HepG2 (cell line): Measurements from ENCODE around the gene SNED1. TPM values are rescaled to one million over a fixed set of nuclear protein-coding genes. Genes with fewer than 3 reads are reported as not detected.

Source experiments
- ATAC-seq: fragments of 200-7000 bp; cut with Tn5 transposase; 3 replicates; pipeline ENCODE4 v1.9.1; 2020; ENCODE audit warnings: mild to moderate bottlenecking, moderate library complexity
- BruUV-seq: library from RNA; stranded (reverse); fragments of 400-500 nt; replicated peaks from 2 replicates; lab custom pipeline; 2021; lab: Mats Ljungman, UMichigan
- CTCF ChIA-PET: fragments of 300-600 bp; formaldehyde crosslinking; extraction: SDS; loops from one replicate; lab custom pipeline; 2021; ENCODE audit warnings: low total read pairs, inconsistent platforms, low intra/inter-chr PET ratio; lab: Yijun Ruan, JAX
- POLR2A ChIA-PET: fragments of 350-600 bp; sonication (Branson Sonifier 250); formaldehyde crosslinking; loops from one replicate; lab custom pipeline; 2020; ENCODE audit warnings: antibody characterized with exemption, inconsistent platforms; lab: Yijun Ruan, JAX
- DNase-seq: peaks from one replicate; pipeline ENCODE4 v3.0.0-alpha.2; 2015; ENCODE audit warnings: low spot score
- FAIRE-seq: peaks from 3 replicates; lab custom pipeline; 2011; peaks lifted over from hg19 to GRCh38; lab: Jason Lieb, UNC
- H2AFZ ChIP-seq: one replicate; pipeline ENCODE4 v1.6.1; 2011; ENCODE audit warnings: low read length, inconsistent platforms
- H3K27ac ChIP-seq: fragments of 300-600 bp; 3 replicates; pipeline ENCODE4 v1.8.0; 2011; ENCODE audit warnings: mixed run types, mild to moderate bottlenecking, mixed read lengths, low read length, inconsistent platforms; ENCODE audit not compliant: insufficient read depth; ENCODE audit errors: extremely low read length
- H3K27me3 ChIP-seq, 2 experiments: fragments of 200-600 bp in 1 of 2; 2 replicates in 1 of 2; 3 replicates in 1 of 2; pipeline versions ENCODE4 v1.6.0 to v1.8.0; 2011; ENCODE audit warnings: low read length in 2 of 2, mild to moderate bottlenecking in 2 of 2, moderate library complexity in 2 of 2, inconsistent platforms in 1 of 2; ENCODE audit not compliant: insufficient read depth in 2 of 2, control insufficient read depth in 1 of 2
- H3K36me3 ChIP-seq, 2 experiments: fragments of 200-600 bp in 1 of 2; replicated peaks in 1 of 2; 2 replicates in 1 of 2; 3 replicates in 1 of 2; pipeline versions ENCODE4 v1.5.1 to v1.8.0; 2011; ENCODE audit warnings: low read length in 2 of 2, inconsistent platforms in 1 of 2; ENCODE audit not compliant: insufficient read depth in 2 of 2, control insufficient read depth in 1 of 2
- H3K4me1 ChIP-seq: 2 replicates; pipeline ENCODE4 v1.5.1; 2012; ENCODE audit warnings: low read length, inconsistent platforms; ENCODE audit not compliant: insufficient read depth
- H3K4me2 ChIP-seq: 2 replicates; pipeline ENCODE4 v1.6.0; 2011; ENCODE audit warnings: low read depth, low read length, inconsistent platforms
- H3K4me3 ChIP-seq, 3 experiments: fragments of 200-600 bp in 1 of 3; sonication (generic), shearing (Covaris generic) in 1 of 3; replicated peaks in 1 of 3; 2 replicates each; pipeline ENCODE4 v1.5.1; 2011 to 2016; ENCODE audit warnings: low read length in 3 of 3, inconsistent platforms in 2 of 3, low read depth in 2 of 3, mild to moderate bottlenecking in 2 of 3, control low read depth in 1 of 3, mixed read lengths in 1 of 3; ENCODE audit not compliant: insufficient read depth in 1 of 3
- H3K79me2 ChIP-seq: one replicate; pipeline ENCODE4 v1.6.1; 2011; ENCODE audit warnings: low read length, inconsistent platforms; ENCODE audit not compliant: insufficient read depth
- H3K9ac ChIP-seq: 2 replicates; pipeline ENCODE4 v1.6.0; 2011; ENCODE audit warnings: mild to moderate bottlenecking, low read depth, low read length, inconsistent platforms; ENCODE audit not compliant: insufficient read depth
- H3K9me3 ChIP-seq: 2 replicates; pipeline ENCODE4 v1.5.1; 2012; ENCODE audit warnings: mild to moderate bottlenecking, low read length
- H4K20me1 ChIP-seq: 2 replicates; pipeline ENCODE4 v1.6.0; 2011; ENCODE audit warnings: inconsistent platforms, mild to moderate bottlenecking, low read length, moderate library complexity; ENCODE audit not compliant: insufficient read depth
- BRD4 ChIP-seq: sonication (generic); formaldehyde crosslinking; IDR thresholded peaks from 2 replicates; pipeline ENCODE4 v1.4.0; 2020; ENCODE audit warnings: missing genetic modification reagents
- ETV5 ChIP-seq: IDR thresholded peaks from 2 replicates; pipeline ENCODE4 v1.6.1; 2018; ENCODE audit warnings: missing biosample characterization, missing genetic modification reagents, inconsistent platforms, borderline replicate concordance
- FOSL2 ChIP-seq: sonication (generic); formaldehyde crosslinking; IDR thresholded peaks from 2 replicates; pipeline ENCODE4 v1.4.0; 2020; ENCODE audit warnings: missing genetic modification reagents
- KDM2A ChIP-seq: sonication (generic); formaldehyde crosslinking; IDR thresholded peaks from 2 replicates; pipeline ENCODE4 v1.4.0; 2020; ENCODE audit warnings: low read depth, missing genetic modification reagents, borderline replicate concordance
- ZMYM4 ChIP-seq: sonication (generic); formaldehyde crosslinking; IDR thresholded peaks from 2 replicates; pipeline ENCODE4 v1.8.1; 2023; ENCODE audit warnings: mild to moderate bottlenecking, missing genetic modification reagents
- ZNF138 ChIP-seq: sonication (generic); formaldehyde crosslinking; IDR thresholded peaks from 2 replicates; pipeline ENCODE4 v1.5.0; 2020; ENCODE audit warnings: mild to moderate bottlenecking, low read depth, missing genetic modification reagents
- ZNF333 ChIP-seq: sonication (generic); formaldehyde crosslinking; IDR thresholded peaks from 2 replicates; pipeline ENCODE4 v1.4.0; 2020; ENCODE audit warnings: mild to moderate bottlenecking, missing genetic modification reagents, borderline replicate concordance
- WGBS: methylation state at CpG from one replicate; pipeline ENCODE4 v1.1.6; 2017; ENCODE audit warnings: low lambda C conversion rate; 5-methylcytosine and 5-hydroxymethylcytosine counted together
- in situ Hi-C: cut with HindIII; loops from 2 replicates; pipeline ENCODE4 v1.10.0; 2017; ENCODE audit warnings: low pct_unique_long_range_greater_than_20kb; ENCODE audit not compliant: extremely low pct_ligation_motif_present
- intact Hi-C: fragments of 100-400 bp; cut with micrococcal nuclease; formaldehyde crosslinking; loops from one replicate; pipeline ENCODE4 v1.10.0; 2022; ENCODE audit not compliant: unreplicated experiment
- polyA plus RNA-seq, 8 experiments: library from polyadenylated mRNA; depleted of rRNA in 3 of 8; stranded (reverse) in 7 of 8; unstranded in 1 of 8; fragments of >200 nt; fragmentation: Illumina TruSeq in 4 of 8; extraction: Trizol in 4 of 8; gene quantifications; 2 replicates each; pipeline versions ENCODE4 v1.2.1 to v1.2.3, GENCODE V29; 2011 to 2016; ENCODE audit warnings: low read depth in 4 of 8, missing spikeins in 1 of 8, mixed read lengths in 1 of 8; ENCODE audit not compliant: insufficient read depth in 1 of 8
- total RNA-seq, 5 experiments: library from RNA; depleted of rRNA; stranded (reverse); fragments of >200 nt; fragmentation: Illumina TruSeq; extraction: Trizol; gene quantifications; 2 replicates each; pipeline ENCODE4 v1.2.3, GENCODE V29; 2016; ENCODE audit warnings: low read depth in 1 of 5

The SNED1 gene
- total and polyA plus RNA-seq, 2 of the 13 experiments (the other 11 are each of a cell fraction or from before 2014, with no cell fraction given) = 0.15 to 0.65 TPM

GRCh38 chr2:241072553-241073165 lies 74.2 kb downstream of the SNED1 start:
- BruUV-seq = no TSS peak
- Histone ChIP-seq H3K4me2 (no peak overlapping the region), H3K9ac (no peak overlapping the region), H2AFZ (no peak overlapping the region), H3K4me3 (no peak overlapping the region), H4K20me1 (no peaks in the 10 kb centered on the region; the same call in 1 of the 2 replicates), H3K4me1 (peaks cover 23% of the 10 kb centered on the region; the same call in 1 of the 2 replicates), H3K79me2 (no peaks in the 10 kb centered on the region), H3K27me3 (peaks cover 15 to 30% of the 10 kb centered on the region in 2 experiments), H3K9me3 (no peaks in the 10 kb centered on the region), H3K27ac (no peak overlapping the region), H3K36me3 (peaks cover 1 to 4% of the 10 kb centered on the region in 2 experiments; a peak in 1 of 5 replicates)
- FAIRE-seq (no peak), DNase-seq (no peak), ATAC-seq (peak; percentile 13)
- TF ChIP-seq ZMYM4 (CRISPR knock-in tag) = no peak
- ChIA-PET CTCF (no interaction called here), POLR2A (interaction anchor here (1.4 kb wide), 1 partner anchor 77 kb away, joined by 4 read pairs; the partner anchor contains the start of gene PASK)
- intact Hi-C loops = no loop called here
- in situ Hi-C loops = no loop called here
- 67% methylated on average over 12 of the region's 14 CpGs for WGBS

GRCh38 chr2:241073166-241074064 lies 75.0 kb downstream of the SNED1 start:
- no TSS peak for BruUV-seq
- peaks cover 1 to 4% of the 10 kb centered on the region in 2 experiments; a peak in 1 of 5 replicates for H3K36me3 ChIP-seq
- H3K4me1 ChIP-seq = peaks cover 23% of the 10 kb centered on the region; the same call in 1 of the 2 replicates
- no peak overlapping the region for H2AFZ ChIP-seq
- ChIA-PET CTCF (no interaction called here), POLR2A (interaction anchor here (1.4 kb wide), 1 partner anchor 76 kb away, joined by 4 read pairs; the partner anchor contains the start of gene PASK)
- H3K27ac ChIP-seq = no peak overlapping the region
- no peak overlapping the region for H3K4me3 ChIP-seq
- in situ Hi-C loops (no loop called here), intact Hi-C loops (no loop called here)
- DNase-seq (no peak), ATAC-seq (peak; percentile 15), FAIRE-seq (no peak)
- H3K9ac ChIP-seq = no peak overlapping the region
- H4K20me1 ChIP-seq = no peaks in the 10 kb centered on the region; the same call in 1 of the 2 replicates
- H3K27me3 ChIP-seq = peaks cover 15 to 26% of the 10 kb centered on the region in 2 experiments
- H3K79me2 ChIP-seq = no peaks in the 10 kb centered on the region
- H3K4me2 ChIP-seq = no peak overlapping the region
- TF ChIP-seq ETV5 (CRISPR knock-in tag) = peak; percentile 58; the same call in 1 of the 2 replicates
- TF ChIP-seq ZNF333 (CRISPR knock-in tag) = peak; percentile 18; the same call in 1 of the 2 replicates
- TF ChIP-seq FOSL2 (CRISPR knock-in tag) = peak; percentile 67
- no peak for TF ChIP-seq BRD4 (CRISPR knock-in tag)
- peak; percentile 69; the same call in 1 of the 2 replicates for TF ChIP-seq KDM2A (CRISPR knock-in tag)
- TF ChIP-seq ZNF138 (CRISPR knock-in tag) = 0 out of 2 replicates have a peak, but pooled peaks have one; percentile 26
- H3K9me3 ChIP-seq = no peaks in the 10 kb centered on the region
- WGBS = 60% methylated on average over 11 of the region's 25 CpGs
